CD4-positive, alpha-beta T cell treated with Interleukin-1 beta for 1 hour (primary cell): ENCODE measurements around the gene SASH1.

Experiments
- DNase-seq, 2 donors: peaks; one replicate each; pipeline ENCODE4 v3.0.0-alpha.2; 2020 to 2022

SASH1 gene

GRCh38 chr6:148463671-148464070 lies 121.0 kb downstream of the SASH1 start:
- DNase-seq = no peak

DNA sequence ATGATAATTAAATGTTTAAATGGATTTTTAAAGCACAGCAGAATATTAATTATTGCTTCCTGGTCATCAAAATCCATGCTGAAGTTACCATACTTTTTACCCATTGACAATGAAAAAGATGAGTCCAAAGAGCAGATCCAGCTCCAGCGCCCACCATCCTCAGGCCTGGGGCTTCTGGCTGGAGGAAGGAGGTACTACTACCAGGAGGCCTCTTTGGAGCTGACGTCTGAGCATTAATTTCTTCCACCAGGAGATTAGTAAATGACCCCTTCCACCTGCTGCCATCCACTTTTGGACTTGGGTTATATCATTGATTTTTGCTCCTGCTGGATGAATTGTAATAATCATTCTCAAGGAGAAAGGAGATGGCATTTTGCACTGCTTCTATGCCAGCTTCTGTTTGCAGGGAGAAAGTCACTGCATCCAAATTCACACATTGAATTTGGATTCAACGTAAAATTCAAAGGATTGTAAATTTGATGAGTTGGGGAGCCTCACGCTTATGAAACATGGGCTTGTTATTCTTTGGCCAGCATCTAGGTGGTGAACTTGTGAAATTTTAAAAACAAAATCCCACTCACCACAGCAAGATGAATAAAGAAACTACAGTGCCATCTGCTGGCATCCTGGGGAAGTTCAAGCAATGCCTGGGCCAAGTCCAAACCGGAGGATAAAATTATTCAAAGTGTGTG lies 121.8 kb downstream of the SASH1 start:
- DNase-seq = peak; percentile 38 to 52

- no peak for DNase-seq
Observed at GRCh38 chr6:148465011-148465335, 122.3 kb downstream of the SASH1 start.

GRCh38 chr6:148465670-148466069 lies 123.0 kb downstream of the SASH1 start:
- no peak for DNase-seq

DNA sequence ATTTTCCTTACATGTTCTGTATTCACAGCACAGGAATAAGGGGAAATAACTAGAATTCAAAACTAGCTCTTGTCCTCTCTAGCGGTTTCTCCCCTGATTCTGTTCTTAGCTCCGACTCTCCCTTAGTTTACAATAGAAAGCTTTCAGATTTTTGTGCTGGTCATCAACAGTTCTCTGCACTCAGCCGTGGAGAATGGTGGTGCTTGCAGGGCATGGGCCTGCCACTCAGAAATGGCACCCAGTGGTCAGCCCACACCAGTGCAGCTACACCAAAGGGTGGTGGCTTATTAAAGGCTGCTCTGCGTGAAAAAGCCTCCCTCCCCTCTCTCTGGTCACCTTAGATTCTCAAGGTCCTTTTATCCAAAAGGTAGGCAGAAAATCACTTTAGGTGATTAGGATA lies 123.5 kb downstream of the SASH1 start:
- no peak for DNase-seq

GRCh38 chr6:148467926-148468325 lies 125.3 kb downstream of the SASH1 start:
- no peak for DNase-seq

GRCh38 chr6:148470156-148470555 lies 127.5 kb downstream of the SASH1 start:
- DNase-seq = no peak

DNA sequence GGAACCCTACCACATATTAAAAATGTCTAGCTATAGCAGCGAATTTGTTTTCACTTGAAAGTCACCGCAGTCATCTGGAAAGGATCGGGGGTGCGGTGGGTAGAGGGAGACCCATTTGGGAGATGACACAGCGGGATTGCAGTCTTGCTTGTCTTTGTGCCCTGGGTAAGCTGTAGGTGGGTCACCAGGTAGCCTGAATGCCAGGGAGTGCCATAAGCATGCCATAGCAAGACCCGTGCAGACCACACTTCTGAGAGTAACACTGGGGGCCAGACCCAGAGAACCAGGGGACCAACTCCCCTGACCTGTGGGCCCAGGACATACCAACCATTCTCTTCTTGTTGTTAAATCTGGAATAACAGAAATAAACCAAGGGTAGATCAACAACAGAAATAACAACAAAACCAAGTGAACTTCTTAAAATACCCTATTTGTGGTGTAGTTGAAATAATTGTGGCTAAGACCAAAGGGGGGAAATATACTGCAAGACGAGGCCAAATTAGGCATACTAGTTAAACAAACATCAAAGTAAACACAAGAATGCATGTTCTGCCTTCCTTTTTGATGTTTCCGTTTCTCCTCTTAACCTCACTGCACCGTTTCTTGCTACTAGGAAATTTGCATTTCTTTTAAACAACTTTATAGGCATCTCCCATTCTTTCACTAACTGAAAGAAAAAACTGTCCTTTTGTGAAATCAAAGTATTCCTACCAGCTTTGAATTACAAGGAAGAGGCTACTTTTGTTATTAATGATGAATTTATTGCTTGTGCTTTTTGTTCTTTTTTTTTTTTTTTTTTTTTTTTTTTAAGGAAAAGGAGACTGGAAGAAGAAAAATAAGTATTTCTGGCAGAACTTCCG lies 128.2 kb downstream of the SASH1 start:
- DNase-seq = no peak

DNA sequence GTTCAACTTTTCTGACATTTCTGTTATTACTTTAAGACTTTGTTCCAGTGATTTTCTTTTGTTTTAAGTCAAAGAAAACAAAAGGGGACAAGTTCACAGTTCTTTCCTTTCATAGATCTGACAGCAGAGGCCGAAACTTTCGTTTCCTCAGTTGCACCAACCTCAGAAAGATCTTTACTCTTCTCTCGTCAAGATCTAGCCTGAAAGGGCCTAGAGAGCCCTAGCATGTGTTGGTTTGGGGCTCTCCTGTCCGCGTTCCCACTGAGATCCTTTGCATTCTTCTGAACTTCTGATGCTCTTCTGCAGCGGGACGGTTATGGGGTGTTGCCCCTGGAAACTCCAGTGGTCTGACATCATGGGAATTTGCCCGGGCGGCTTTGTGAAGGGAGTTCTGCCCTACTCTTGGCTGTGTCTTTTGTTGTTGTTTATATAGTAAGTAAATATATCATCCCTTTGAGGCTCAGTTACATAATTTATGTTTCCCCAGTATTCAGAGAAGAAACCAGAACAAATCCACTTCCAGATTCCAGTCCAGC lies 129.1 kb downstream of the SASH1 start:
- no peak for DNase-seq

DNA sequence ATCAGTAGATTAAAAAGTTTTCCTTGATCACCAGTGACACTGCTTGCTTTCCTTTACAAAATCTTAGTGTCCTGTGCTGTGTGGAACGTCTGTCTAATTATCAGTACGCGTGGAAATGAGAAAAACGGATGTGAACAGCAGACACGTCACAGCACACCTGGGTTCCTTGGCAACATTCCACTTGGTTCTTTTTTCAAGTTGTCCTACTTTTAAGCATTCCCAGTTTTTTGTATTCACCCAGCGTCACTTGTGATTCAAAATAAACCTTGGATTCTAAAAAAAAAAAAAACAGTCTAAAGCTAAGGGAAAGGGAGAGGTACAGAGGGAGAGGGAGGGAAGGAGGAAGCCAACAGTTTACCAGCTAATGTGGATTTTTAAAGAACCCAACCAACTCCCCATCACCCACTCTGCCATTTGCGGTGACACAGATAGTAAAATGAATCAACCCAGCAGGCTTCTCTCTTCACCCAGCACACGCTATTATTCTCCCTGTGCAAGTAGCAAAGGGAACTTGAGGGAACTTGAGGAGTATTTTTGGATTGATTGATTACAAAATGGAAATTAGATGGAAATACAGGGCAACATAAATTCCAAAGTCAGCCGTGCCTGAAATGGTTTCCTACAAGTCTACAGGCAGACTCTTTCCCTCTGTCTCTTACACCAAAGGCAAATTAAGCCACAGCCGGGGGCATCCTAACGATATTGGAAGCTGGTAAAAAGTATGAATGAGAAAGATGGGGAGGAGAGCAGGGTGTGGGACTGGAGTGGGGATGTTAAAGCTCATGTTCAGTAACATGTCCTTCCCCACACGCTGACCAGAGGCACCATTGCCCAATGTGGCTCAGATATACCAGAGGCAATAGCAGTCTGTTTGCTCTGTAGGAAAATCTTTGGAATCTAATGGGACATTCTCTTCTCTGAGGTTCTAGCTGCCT lies 129.8 kb downstream of the SASH1 start:
- no peak for DNase-seq

GRCh38 chr6:148479497-148479896 lies 136.9 kb downstream of the SASH1 start:
- DNase-seq = no peak

DNA sequence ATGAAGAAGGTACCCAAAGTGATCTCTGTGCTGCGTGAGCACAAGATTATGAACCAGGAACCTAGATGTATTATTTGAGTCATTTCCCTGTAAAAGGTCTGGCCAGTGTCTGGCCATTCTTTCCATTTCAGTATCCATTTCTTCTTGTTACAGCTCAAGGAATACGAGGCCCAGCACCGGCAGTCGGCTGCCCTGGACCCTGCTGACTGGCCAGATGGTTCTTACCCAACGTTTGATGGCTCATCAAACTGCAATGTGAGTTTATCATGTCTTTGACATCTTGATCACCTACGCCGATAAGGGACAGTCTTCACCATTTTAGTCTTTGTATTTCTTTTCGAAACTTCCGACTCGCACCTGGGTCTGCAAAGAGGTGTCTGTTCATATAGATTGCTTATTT lies 144.8 kb downstream of the SASH1 start:
- DNase-seq = no peak

DNA sequence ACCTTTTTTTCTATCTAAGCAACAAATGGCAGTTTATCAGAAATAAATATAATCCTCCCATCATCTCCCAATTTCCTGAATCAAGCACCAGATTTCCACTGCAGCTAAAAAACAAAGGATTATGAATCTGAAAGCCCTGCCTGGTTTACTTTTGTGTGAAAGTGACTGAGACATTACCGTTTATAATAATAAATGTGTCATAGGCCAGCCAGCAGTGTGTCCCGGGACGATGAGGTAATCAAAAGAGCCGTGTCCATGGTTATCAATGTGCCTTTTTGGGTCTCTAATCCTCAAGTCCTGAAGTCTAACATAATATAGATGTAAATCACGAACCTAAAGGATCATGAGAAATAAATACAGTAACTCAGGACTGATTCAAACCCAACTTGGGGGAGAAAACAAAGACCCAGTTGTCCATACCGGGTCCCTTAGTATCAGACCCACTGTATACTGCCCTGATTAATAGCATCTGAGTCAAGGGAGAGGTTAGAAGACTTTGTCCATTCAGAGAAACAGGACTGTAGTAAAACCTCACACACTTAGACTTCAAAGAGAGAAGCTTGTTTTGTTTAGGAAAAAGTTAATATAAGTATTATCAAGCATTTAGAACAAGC lies 149.1 kb downstream of the SASH1 start:
- DNase-seq = no peak

DNA sequence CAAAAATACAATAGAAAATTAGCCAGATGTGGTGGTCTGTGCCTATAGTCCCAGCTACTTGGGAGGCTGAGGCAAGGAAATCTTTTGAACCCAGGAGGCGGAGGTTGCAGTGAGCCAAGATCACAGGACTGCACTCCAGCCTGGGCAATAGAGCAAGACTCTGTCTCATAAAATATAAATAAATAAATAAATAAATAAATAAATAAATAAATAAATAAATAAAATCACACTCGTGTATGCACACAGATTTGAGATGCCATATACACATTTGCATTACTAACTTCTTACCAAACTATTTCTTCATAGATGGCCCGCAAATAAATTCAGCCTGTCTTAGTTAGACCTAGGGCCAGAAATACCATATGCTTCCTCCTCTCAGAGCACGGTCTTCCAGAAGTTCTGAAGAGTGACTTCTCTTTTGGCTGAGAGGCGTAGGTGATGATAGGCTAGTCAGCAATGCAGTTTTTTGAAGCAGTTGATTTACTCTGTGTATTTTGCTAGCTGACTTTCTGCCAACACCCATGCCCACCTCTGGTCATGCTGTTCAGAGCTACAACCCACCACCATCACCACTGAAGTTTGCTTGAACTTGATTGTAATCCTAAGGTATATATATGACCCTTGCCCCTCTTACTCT lies 150.1 kb downstream of the SASH1 start:
- DNase-seq = no peak

DNA sequence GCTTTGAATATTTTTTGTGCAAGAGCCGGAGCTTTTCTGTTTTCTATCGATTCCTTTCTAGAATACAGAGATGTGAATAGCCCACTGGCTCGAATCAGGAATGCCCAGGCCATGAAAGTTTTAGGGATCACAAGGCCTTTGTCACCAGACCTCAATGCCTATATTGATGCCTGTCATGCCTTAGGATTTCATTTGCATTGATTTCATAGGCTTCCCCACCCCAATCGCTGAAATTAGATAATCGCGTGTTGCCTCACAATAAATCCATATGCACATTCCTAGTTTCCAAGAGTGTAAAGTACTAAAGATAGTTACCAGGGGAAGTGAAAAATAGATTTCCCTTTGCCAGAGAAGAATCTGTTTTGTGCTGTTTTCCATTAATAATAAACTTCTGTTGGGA lies 150.8 kb downstream of the SASH1 start:
- no peak for DNase-seq

GRCh38 chr6:148494226-148494625 lies 151.6 kb downstream of the SASH1 start:
- DNase-seq = no peak

DNA sequence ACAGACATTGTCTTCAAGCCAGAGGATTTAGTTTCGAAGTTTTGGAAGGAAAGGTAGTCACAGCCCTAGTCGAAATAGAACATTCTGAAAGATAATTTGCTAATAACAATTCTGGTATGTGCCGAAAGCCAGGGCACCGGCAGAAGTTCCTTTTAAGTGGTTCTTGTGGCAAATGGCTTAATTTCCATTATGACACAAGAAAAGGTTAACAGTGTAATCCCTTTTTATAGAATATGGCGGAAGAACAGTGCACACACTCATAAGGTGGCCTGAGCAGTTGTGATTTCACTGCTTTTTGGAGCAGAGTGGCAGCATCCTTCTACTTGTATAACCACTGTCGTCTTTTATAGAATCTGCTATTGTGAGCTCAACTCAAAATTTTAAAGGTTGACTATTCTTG lies 152.4 kb downstream of the SASH1 start:
- no peak for DNase-seq

- DNase-seq = no peak
Observed at GRCh38 chr6:148497257-148497656, 154.6 kb downstream of the SASH1 start.

DNA sequence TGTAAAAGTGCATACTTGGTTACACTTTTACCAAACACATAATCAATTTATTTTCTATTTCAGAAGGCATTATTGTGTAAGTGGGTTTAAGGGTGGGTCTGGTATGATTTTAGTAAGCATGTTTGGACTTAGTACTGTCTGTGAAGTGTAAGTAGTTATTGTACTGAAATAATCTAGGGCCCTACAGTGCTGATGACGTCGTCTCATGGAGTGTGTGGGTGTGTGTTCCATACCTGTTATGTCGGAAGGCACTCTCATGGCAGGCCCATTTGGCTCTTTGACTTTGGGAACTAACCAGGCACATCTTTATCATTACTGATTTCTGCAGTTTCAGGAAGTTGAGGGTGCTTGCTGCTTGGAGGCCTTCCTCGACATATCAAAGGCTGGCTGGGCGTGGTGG lies 155.1 kb downstream of the SASH1 start:
- DNase-seq = no peak

DNA sequence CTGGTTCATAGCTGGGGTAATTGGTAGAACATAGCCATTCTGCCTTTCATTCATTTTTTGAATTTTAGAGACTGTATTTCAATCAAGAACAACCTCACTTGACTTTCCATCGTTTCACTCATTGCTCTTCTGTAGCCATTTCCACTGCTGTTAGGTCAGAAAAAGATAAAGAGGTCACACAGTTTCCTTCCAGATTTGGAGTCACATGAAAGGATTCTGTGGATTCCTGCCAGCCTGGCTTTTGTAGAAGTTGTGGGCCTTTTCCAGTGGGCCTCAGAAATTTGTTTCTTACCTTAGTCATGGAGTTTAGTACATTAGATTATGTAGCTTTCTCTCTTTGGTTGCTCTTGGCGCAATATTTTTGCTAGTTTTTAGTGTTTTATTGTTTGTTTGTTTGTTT lies 157.8 kb downstream of the SASH1 start:
- no peak for DNase-seq

DNA sequence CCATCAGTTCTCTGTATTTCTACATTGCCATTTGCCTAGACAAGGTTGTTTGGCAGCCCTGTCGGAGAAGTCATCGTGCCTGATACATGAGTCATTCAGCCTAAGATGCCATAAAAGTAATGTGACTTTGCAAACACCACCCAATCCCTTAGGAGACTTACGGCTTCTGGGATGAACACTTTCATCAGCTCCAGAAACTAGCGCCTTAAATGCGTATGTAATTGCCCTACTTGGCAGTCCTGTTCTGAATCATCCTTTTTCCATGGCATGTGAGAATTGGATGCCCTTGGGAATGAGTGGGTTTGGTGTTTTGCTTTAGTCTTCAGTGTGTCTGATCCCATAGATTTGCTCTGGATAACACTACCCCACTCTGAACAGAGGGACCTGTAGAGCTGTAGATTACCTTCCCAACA lies 158.5 kb downstream of the SASH1 start:
- DNase-seq = no peak

DNA sequence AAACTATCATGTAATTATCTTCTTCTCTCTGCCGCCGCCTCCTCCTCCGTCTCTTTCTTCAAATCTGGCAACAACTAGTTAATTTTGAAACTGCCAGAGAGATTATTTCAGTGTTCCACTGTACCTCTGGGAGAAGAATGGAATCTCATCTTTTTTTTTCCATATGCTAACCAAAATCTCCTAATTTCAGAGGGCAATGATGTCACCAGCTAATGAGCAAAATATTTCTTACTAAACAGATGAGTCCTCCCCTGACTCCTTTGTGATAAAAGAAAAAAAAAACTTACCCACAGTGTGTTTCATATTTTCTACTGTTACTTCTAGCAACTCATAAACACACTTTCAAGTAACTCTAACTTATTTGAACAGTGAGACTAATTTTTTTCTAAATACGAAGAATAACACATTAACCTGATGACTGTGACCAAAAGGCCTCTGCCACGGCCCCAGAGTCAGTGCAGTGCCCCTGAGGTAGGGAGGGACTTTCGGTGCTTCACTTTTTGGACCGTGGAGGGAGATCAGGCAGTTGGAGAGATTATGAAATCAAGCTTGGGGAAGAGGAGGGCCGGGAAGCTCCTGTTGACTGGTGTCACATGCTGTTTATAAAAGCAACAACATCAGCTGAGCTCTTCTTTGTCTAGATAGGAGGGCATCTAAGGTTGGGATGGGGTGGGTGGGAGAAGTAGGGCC lies 159.6 kb downstream of the SASH1 start:
- DNase-seq = no peak
